Measurements from ENCODE around the gene OSBPL9. TPM values are rescaled to one million over a fixed set of nuclear protein-coding genes. Genes with fewer than 3 reads are reported as not detected.

The OSBPL9 gene
- polyA plus RNA-seq, 1 donor (not counting 4 experiments of a cell fraction or from before 2014, with no cell fraction given) = 62.7 TPM

DNA sequence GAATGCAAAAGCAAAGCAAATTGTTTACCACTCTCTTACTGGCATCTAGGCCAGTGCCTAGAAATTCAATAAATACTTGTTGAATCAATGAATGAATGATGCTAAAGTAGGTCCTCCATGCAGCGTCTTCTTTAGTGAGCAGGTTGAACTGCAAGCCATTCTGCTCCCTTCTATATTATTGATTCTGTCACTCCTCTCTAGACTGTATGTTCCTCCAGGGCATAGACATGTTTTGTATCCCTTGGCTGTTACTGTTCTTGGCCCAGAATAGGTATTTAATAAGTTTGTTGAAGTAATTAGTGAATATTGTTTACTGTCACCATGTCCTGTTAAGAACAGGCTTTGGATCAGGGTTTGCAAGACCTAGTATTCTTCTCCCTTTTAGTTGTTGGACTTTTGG lies 43.7 kb downstream of the OSBPL9 start:
- H3K4me3 ChIP-seq (ENCODE audit: control insufficient read depth in 2 of 3, extremely low read depth in 1 of 3, insufficient read depth in 2 of 3, low read depth in 1 of 3, low read length in 3 of 3) = peak overlapping the region in 1 of 3 experiments; percentile 25

DNA sequence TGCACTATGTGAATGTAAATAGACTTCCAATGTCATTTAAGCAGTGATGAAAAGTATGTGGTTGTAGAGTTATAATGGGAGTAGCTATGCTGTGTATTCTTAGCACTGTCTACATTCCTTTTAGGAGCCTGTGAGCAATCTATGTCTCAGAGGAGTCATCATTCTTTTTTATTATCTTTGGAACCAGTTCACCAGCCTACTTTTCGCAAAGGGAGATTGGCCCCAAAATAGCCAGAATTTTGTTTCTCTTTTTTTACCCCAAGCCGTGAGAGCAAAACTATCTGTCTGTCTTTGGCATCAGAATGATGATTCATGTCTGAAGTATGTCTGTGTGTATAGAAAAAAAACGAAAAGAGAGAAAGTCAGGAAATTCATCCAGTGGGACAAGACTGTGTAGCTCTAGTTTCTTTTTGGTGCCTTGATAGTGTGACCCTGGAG lies 44.2 kb downstream of the OSBPL9 start:
- Histone ChIP-seq H3K9me1 (ENCODE audit: control insufficient read depth, extremely low read depth, insufficient read depth, low read length) (no peaks in the 10 kb centered on the region), H3K79me2 (ENCODE audit: control insufficient read depth, insufficient read depth, low read length) (peaks cover 9% of the 10 kb centered on the region), H3K4me3 (ENCODE audit: control insufficient read depth in 2 of 3, extremely low read depth in 1 of 3, insufficient read depth in 2 of 3, low read depth in 1 of 3, low read length in 3 of 3) (peak overlapping the region in 2 of 3 experiments; percentile 25 to 54), H3K27me3 (ENCODE audit: control insufficient read depth, extremely low read depth, insufficient read depth, low read length) (no peaks in the 10 kb centered on the region), H3K9me3 (ENCODE audit: control insufficient read depth, low read depth, low read length) (no peaks in the 10 kb centered on the region), H2AFZ (ENCODE audit: control insufficient read depth, low read length) (no peak overlapping the region), H3K4me1 (ENCODE audit: control insufficient read depth, extremely low read depth, insufficient read depth, low read length) (peaks cover 16% of the 10 kb centered on the region), H3K36me3 (ENCODE audit: control insufficient read depth in 2 of 2, extremely low read depth in 1 of 2, insufficient read depth in 2 of 2, low read length in 2 of 2) (no peaks in the 10 kb centered on the region), H3K9ac (ENCODE audit: control insufficient read depth, extremely low read depth, insufficient read depth, low read length) (no peak overlapping the region), H3K27ac (ENCODE audit: control insufficient read depth, insufficient read depth, low read length) (peak overlapping the region; percentile 38), H4K20me1 (ENCODE audit: control insufficient read depth, extremely low read depth, insufficient read depth, low read length) (no peaks in the 10 kb centered on the region), H3K4me2 (ENCODE audit: control insufficient read depth, extremely low read depth, insufficient read depth, low read depth, low read length) (peak overlapping the region; percentile 87)
- FAIRE-seq = peak; percentile 56
- TF ChIP-seq, protein P1, sequence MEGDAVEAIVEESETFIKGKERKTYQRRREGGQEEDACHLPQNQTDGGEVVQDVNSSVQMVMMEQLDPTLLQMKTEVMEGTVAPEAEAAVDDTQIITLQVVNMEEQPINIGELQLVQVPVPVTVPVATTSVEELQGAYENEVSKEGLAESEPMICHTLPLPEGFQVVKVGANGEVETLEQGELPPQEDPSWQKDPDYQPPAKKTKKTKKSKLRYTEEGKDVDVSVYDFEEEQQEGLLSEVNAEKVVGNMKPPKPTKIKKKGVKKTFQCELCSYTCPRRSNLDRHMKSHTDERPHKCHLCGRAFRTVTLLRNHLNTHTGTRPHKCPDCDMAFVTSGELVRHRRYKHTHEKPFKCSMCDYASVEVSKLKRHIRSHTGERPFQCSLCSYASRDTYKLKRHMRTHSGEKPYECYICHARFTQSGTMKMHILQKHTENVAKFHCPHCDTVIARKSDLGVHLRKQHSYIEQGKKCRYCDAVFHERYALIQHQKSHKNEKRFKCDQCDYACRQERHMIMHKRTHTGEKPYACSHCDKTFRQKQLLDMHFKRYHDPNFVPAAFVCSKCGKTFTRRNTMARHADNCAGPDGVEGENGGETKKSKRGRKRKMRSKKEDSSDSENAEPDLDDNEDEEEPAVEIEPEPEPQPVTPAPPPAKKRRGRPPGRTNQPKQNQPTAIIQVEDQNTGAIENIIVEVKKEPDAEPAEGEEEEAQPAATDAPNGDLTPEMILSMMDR (optimal IDR thresholded peaks at IDR 0.05 in 1 of 3, IDR thresholded peaks at IDR 0.05 in 1 of 3, conservative IDR thresholded peaks at IDR 0.05 in 1 of 3; ENCODE audit: extremely low read depth in 1 of 3, insufficient read depth in 2 of 3, low read length in 3 of 3) = no peak
- no peak for TF ChIP-seq EZH2 (IDR thresholded peaks at IDR 0.05; ENCODE audit: low read length)
- dilution Hi-C loops (cut with MboI; ENCODE audit: extremely low pct_ligation_motif_present, low sequenced_read_pairs) = no loop called here
- no peak for DNase-seq (ENCODE audit: low read depth, low spot score)

More for the DNA sequence above, 43.7 kb downstream of the OSBPL9 start:
- Histone ChIP-seq H3K9me3 (ENCODE audit: control insufficient read depth, low read depth, low read length) (no peaks in the 10 kb centered on the region), H3K9ac (ENCODE audit: control insufficient read depth, extremely low read depth, insufficient read depth, low read length) (no peak overlapping the region), H4K20me1 (ENCODE audit: control insufficient read depth, extremely low read depth, insufficient read depth, low read length) (no peaks in the 10 kb centered on the region), H2AFZ (ENCODE audit: control insufficient read depth, low read length) (no peak overlapping the region), H3K27me3 (ENCODE audit: control insufficient read depth, extremely low read depth, insufficient read depth, low read length) (no peaks in the 10 kb centered on the region), H3K79me2 (ENCODE audit: control insufficient read depth, insufficient read depth, low read length) (peaks cover 9% of the 10 kb centered on the region), H3K36me3 (ENCODE audit: control insufficient read depth in 2 of 2, extremely low read depth in 1 of 2, insufficient read depth in 2 of 2, low read length in 2 of 2) (no peaks in the 10 kb centered on the region), H3K27ac (ENCODE audit: control insufficient read depth, insufficient read depth, low read length) (no peak overlapping the region), H3K4me2 (ENCODE audit: control insufficient read depth, extremely low read depth, insufficient read depth, low read depth, low read length) (peak overlapping the region; percentile 87), H3K4me1 (ENCODE audit: control insufficient read depth, extremely low read depth, insufficient read depth, low read length) (peaks cover 16% of the 10 kb centered on the region), H3K9me1 (ENCODE audit: control insufficient read depth, extremely low read depth, insufficient read depth, low read length) (no peaks in the 10 kb centered on the region)
- FAIRE-seq = no peak
- DNase-seq (ENCODE audit: low read depth, low spot score) = no peak
- dilution Hi-C loops (cut with MboI; ENCODE audit: extremely low pct_ligation_motif_present, low sequenced_read_pairs) = no loop called here
- TF ChIP-seq, protein P1 (optimal IDR thresholded peaks at IDR 0.05 in 1 of 3, IDR thresholded peaks at IDR 0.05 in 1 of 3, conservative IDR thresholded peaks at IDR 0.05 in 1 of 3; ENCODE audit: extremely low read depth in 1 of 3, insufficient read depth in 2 of 3, low read length in 3 of 3) = no peak
- TF ChIP-seq EZH2 (IDR thresholded peaks at IDR 0.05; ENCODE audit: low read length) = no peak

Data from keratinocyte (primary cell).